Adrenal gland (tissue), 12 donors: Measurements from ENCODE around the gene AP4M1. TPM values are rescaled to one million over a fixed set of nuclear protein-coding genes. Genes with fewer than 3 reads are reported as not detected.

ENCODE experiments used
- DNase-seq, 7 donors: peaks; one replicate each; pipeline ENCODE4 v3.0.0-alpha.2; 2019 to 2020
- H3K27ac ChIP-seq, 5 donors: fragments of 200-600 bp; sonication (generic) in 4 of 5; 1 replicate in 3 of 5; 2 replicates in 2 of 5; pipeline versions ENCODE4 v1.5.1 to v1.8.0; 2016 to 2020; ENCODE audit warnings: mild to moderate bottlenecking in 1 of 5
- H3K27me3 ChIP-seq: fragments of 200-600 bp; 2 replicates; pipeline ENCODE4 v1.8.0; 2021
- H3K36me3 ChIP-seq, 2 donors: fragments of 200-600 bp; replicated peaks in 1 of 2; 1 replicate in 1 of 2; 2 replicates in 1 of 2; pipeline versions ENCODE4 v1.5.1 to v1.8.0; 2018 to 2022
- H3K4me1 ChIP-seq, 2 donors: fragments of 200-600 bp; replicated peaks in 1 of 2; 1 replicate in 1 of 2; 2 replicates in 1 of 2; pipeline versions ENCODE4 v1.5.1 to v1.8.0; 2018 to 2021
- H3K4me3 ChIP-seq, 4 donors: fragments of 200-600 bp; sonication (generic) in 3 of 4; one replicate each; pipeline ENCODE4 v1.5.1; 2016 to 2018
- H3K9me3 ChIP-seq, 3 donors: fragments of 200-600 bp; sonication (generic) in 1 of 3; replicated peaks in 1 of 3; 1 replicate in 2 of 3; 2 replicates in 1 of 3; pipeline versions ENCODE4 v1.5.1 to v1.8.0; 2016 to 2021
- POLR2A ChIP-seq, 2 donors: fragments of 450-650 bp; IDR thresholded peaks; one replicate each; pipeline ENCODE4 v1.6.1; 2017; ENCODE audit warnings: antibody characterized with exemption in 2 of 2, mild to moderate bottlenecking in 2 of 2, moderate library complexity in 1 of 2
- WGBS, 4 donors: extraction: QIAGEN DNeasy Blood & Tissue Kit in 2 of 4; methylation state at CpG; one replicate each; pipeline versions ENCODE4 v1.1.5 to v1.1.7; 2013 to 2017; 5-methylcytosine and 5-hydroxymethylcytosine counted together
- intact Hi-C, 2 donors: fragments of 100-400 bp; cut with DNase I; formaldehyde crosslinking; loops; one replicate each; pipeline versions ENCODE4 v1.14.1 to v1.15.0; 2022 to 2023
- polyA plus RNA-seq, 3 donors: library from polyadenylated mRNA; stranded (reverse); fragments of 200-250 nt in 2 of 3; fragments of 350-450 nt in 1 of 3; fragmentation: Illumina TruSeq in 1 of 3; extraction: RNeasy Lipid Tissue Mini Kit (QIAGEN cat#74804) in 1 of 3; gene quantifications; one replicate each; pipeline ENCODE4 v1.2.3, GENCODE V29; 2013 to 2014
- total RNA-seq, 9 donors: library from RNA; depleted of rRNA in 4 of 9; stranded (reverse); fragments of >200 nt in 4 of 9; fragments of 120-200 nt in 1 of 9; fragmentation: NEBNext Ultra II Directional in 1 of 9; extraction: Animal tissue kit (Norgen Biotek cat#: 25700) in 1 of 9; gene quantifications; one replicate each; pipeline versions ENCODE4 v1.1.0 to v1.2.4, GENCODE V29; 2013 to 2023
- TF ChIP-seq, protein P1 (sequence below), 6 experiments: fragments of 450-650 bp in 4 of 6; fragments of 200-600 bp in 2 of 6; sonication (generic) in 1 of 6; IDR thresholded peaks; 1 replicate in 5 of 6; 2 replicates in 1 of 6; pipeline versions ENCODE4 v1.5.1 to v1.8.0; 2016 to 2021; ENCODE audit warnings: antibody characterized with exemption in 6 of 6, mild to moderate bottlenecking in 2 of 6, moderate library complexity in 1 of 6
- donor health status: healthy with polysubstance abuse.
- donor health status: Bipolar disorder and iron deficiency.
- donor health status: DM: yes; HTN: yes; CAD: no.
- donor health status: DM: no; HTN: no; CAD: no.
- donor health status: DM: no; HTN: no; CAD: no.
- donor health status: DM: yes; HTN: yes; CAD: no.

AP4M1 gene
- total and polyA plus RNA-seq, 12 donors = 9.6 to 30.1 (median 16.5) TPM

DNA sequence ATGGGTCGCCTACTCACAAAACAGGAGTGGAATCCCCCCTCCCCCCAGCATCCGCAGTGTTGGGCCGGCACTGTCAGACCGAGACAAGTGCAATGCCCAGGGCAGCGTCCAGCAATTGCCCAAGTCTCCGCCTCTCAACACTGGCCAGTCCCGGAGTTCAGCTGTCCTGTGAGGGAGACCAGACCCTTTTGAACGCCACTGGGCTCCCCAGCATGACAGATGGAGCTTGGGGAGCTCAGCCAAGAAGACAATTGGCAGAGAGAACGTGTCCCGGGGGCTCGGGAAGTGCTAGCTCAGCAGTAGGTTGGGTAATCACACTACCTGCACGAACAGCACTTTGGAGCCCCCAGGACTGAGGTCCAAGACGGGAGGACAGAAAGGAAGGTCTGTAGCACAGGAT is 7.9 kb upstream of the AP4M1 start:
- TF ChIP-seq, protein P1, sequence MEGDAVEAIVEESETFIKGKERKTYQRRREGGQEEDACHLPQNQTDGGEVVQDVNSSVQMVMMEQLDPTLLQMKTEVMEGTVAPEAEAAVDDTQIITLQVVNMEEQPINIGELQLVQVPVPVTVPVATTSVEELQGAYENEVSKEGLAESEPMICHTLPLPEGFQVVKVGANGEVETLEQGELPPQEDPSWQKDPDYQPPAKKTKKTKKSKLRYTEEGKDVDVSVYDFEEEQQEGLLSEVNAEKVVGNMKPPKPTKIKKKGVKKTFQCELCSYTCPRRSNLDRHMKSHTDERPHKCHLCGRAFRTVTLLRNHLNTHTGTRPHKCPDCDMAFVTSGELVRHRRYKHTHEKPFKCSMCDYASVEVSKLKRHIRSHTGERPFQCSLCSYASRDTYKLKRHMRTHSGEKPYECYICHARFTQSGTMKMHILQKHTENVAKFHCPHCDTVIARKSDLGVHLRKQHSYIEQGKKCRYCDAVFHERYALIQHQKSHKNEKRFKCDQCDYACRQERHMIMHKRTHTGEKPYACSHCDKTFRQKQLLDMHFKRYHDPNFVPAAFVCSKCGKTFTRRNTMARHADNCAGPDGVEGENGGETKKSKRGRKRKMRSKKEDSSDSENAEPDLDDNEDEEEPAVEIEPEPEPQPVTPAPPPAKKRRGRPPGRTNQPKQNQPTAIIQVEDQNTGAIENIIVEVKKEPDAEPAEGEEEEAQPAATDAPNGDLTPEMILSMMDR (IDR thresholded peaks at IDR 0.05) = no peak
- no peak for TF ChIP-seq POLR2A (IDR thresholded peaks at IDR 0.05)
- Histone ChIP-seq H3K4me1 (peaks cover 6 to 11% of the 10 kb centered on the region in 2 donors), H3K9me3 (no peaks in the 10 kb centered on the region), H3K27ac (no peak overlapping the region), H3K27me3 (no peaks in the 10 kb centered on the region), H3K36me3 (peaks cover 0 to 81% of the 10 kb centered on the region in 2 donors), H3K4me3 (no peak overlapping the region)
- 57 to 76% (median 60%) methylated on average over 5 to 13 of the region's 13 CpGs for WGBS, 4 donors
- DNase-seq = no peak
- intact Hi-C loops = no loop called here

DNA sequence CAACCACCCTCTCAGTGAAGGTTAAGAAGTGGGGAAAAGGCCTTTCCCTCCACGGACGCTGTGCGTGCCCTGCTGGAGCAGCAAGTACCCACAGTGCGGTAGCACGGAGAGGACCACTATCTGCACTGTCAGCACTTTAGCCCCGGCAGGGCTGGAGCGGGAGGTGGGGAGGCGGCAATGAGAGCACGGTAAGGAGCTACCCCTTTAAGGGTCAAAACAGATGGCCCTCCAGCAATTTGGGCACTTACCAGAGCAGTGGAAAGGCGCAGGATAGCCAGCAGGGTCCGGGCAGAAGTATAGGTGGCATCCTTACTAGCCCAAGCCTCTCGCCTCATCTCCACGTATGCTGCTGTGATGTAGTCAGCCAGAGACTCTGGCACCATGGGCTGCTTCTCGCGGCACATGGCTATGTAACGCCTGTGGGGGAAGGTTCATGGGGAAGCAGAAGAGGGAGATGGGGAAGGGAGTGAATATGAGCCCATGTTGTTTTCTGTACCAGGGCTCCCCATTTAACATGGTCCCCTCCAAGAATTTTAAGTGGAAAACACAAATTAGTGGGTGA is 7.4 kb upstream of the AP4M1 start:
- no peak overlapping the region for H3K27ac ChIP-seq
- H3K36me3 ChIP-seq = peaks cover 0 to 86% of the 10 kb centered on the region in 2 donors
- H3K27me3 ChIP-seq = no peaks in the 10 kb centered on the region
- WGBS, 4 donors = 74 to 84% (median 82%) methylated on average over 16 of the region's 16 CpGs
- H3K4me3 ChIP-seq = no peak overlapping the region
- TF ChIP-seq POLR2A (IDR thresholded peaks at IDR 0.05) = no peak
- TF ChIP-seq, protein P1 (IDR thresholded peaks at IDR 0.05) = no peak
- peaks cover 4 to 10% of the 10 kb centered on the region in 2 donors for H3K4me1 ChIP-seq
- no peaks in the 10 kb centered on the region for H3K9me3 ChIP-seq
- intact Hi-C loops = no loop called here
- DNase-seq = no peak

GRCh38 chr7:100095289-100095688 is 6.2 kb upstream of the AP4M1 start:
- 82 to 86% (median 86%) methylated on average over 9 of the region's 9 CpGs for WGBS, 4 donors
- no peaks in the 10 kb centered on the region for H3K27me3 ChIP-seq
- peaks cover 0 to 90% of the 10 kb centered on the region in 2 donors for H3K36me3 ChIP-seq

GRCh38 chr7:100095704-100096103 is 5.7 kb upstream of the AP4M1 start:
- TF ChIP-seq, protein P1 (IDR thresholded peaks at IDR 0.05) = no peak
- no peak for TF ChIP-seq POLR2A (IDR thresholded peaks at IDR 0.05)
- Histone ChIP-seq H3K4me1 (peaks cover 8 to 9% of the 10 kb centered on the region in 2 donors), H3K4me3 (no peak overlapping the region), H3K36me3 (peaks cover 0 to 87% of the 10 kb centered on the region in 2 donors), H3K27ac (no peak overlapping the region), H3K9me3 (no peaks in the 10 kb centered on the region), H3K27me3 (no peaks in the 10 kb centered on the region)
- 82 to 89% (median 88%) methylated on average over 12 to 17 of the region's 17 CpGs for WGBS, 4 donors
- intact Hi-C loops = no loop called here
- DNase-seq = no peak

More at GRCh38 chr7:100095289-100095688, 6.2 kb upstream of the AP4M1 start:
- H3K4me3 ChIP-seq = no peak overlapping the region
- no peaks in the 10 kb centered on the region for H3K9me3 ChIP-seq
- H3K4me1 ChIP-seq = peaks cover 8 to 9% of the 10 kb centered on the region in 2 donors
- no peak overlapping the region for H3K27ac ChIP-seq
- no peak for DNase-seq
- intact Hi-C loops = no loop called here
- TF ChIP-seq, protein P1 (IDR thresholded peaks at IDR 0.05) = no peak
- no peak for TF ChIP-seq POLR2A (IDR thresholded peaks at IDR 0.05)
